B cell (primary cell): ENCODE measurements around the gene MAST2. TPM values are rescaled to one million over a fixed set of nuclear protein-coding genes. Genes with fewer than 3 reads are reported as not detected.

Experiments used
- ATAC-seq: fragments of 200-7000 bp; cut with Tn5 transposase; one replicate; pipeline ENCODE4 v1.10.0; 2021; ENCODE audit warnings: low read depth, mild to moderate bottlenecking, moderate number of reproducible peaks, moderate library complexity
- CTCF ChIA-PET: fragments of 350-600 bp; sonication (Branson Sonifier 250); formaldehyde crosslinking; loops from one replicate; lab custom pipeline; 2021; ENCODE audit warnings: antibody characterized with exemption, inconsistent platforms; lab: Charles Lee
- POLR2A ChIA-PET: fragments of 350-600 bp; sonication (Branson Sonifier 250); formaldehyde crosslinking; loops from one replicate; lab custom pipeline; 2021; ENCODE audit warnings: antibody characterized with exemption; lab: Charles Lee
- DNase-seq: peaks from one replicate; pipeline ENCODE4 v3.0.0; 2013
- H2AFZ ChIP-seq: 2 replicates; pipeline ENCODE4 v1.6.1; 2012; ENCODE audit warnings: mild to moderate bottlenecking, low read depth, low read length; ENCODE audit not compliant: insufficient read depth, poor library complexity, severe bottlenecking
- H3K27ac ChIP-seq, 2 donors: 1 replicate in 1 of 2; 2 replicates in 1 of 2; pipeline ENCODE4 v1.5.1; 2012 to 2013; ENCODE audit warnings: low read length in 2 of 2, mild to moderate bottlenecking in 2 of 2, moderate library complexity in 1 of 2
- H3K27me3 ChIP-seq, 4 experiments: fragments of 200-600 bp in 1 of 4; sonication (generic) in 1 of 4; replicated peaks in 1 of 4; 1 replicate in 2 of 4; 2 replicates in 2 of 4; pipeline versions ENCODE4 v1.6.1 to v1.7.0; 2013 to 2016; ENCODE audit warnings: low read length in 3 of 4, mild to moderate bottlenecking in 2 of 4, mixed read lengths in 1 of 4, moderate library complexity in 1 of 4; ENCODE audit not compliant: insufficient read depth in 4 of 4, control insufficient read depth in 3 of 4; ENCODE audit errors: control extremely low read depth in 1 of 4
- H3K36me3 ChIP-seq, 2 experiments: replicated peaks in 1 of 2; 1 replicate in 1 of 2; 2 replicates in 1 of 2; pipeline versions ENCODE4 v1.6.1 to v1.7.1; 2013; ENCODE audit warnings: low read length in 1 of 2; ENCODE audit not compliant: insufficient read depth in 2 of 2, control insufficient read depth in 1 of 2; ENCODE audit errors: control extremely low read depth in 1 of 2, extremely low read depth in 1 of 2
- H3K4me1 ChIP-seq, 2 donors: fragments of 200-600 bp in 1 of 2; sonication (generic) in 1 of 2; 1 replicate in 1 of 2; 2 replicates in 1 of 2; pipeline versions ENCODE4 v1.5.1 to v1.6.1; 2013 to 2017; ENCODE audit warnings: low read length in 2 of 2; ENCODE audit not compliant: control insufficient read depth in 2 of 2, insufficient read depth in 2 of 2
- H3K4me2 ChIP-seq: replicated peaks from 2 replicates; pipeline ENCODE3; 2012; ENCODE audit warnings: mild to moderate bottlenecking, low read depth, low read length; ENCODE audit not compliant: poor library complexity, severe bottlenecking
- H3K4me3 ChIP-seq, 5 experiments: fragments of 200-600 bp in 1 of 5; sonication (generic) in 1 of 5; 1 replicate in 3 of 5; 2 replicates in 2 of 5; pipeline versions ENCODE4 v1.5.1 to v1.7.0; 2011 to 2016; ENCODE audit warnings: low read length in 4 of 5, mild to moderate bottlenecking in 4 of 5, low read depth in 2 of 5, control low read depth in 1 of 5, moderate library complexity in 1 of 5; ENCODE audit not compliant: insufficient read depth in 1 of 5; ENCODE audit errors: control extremely low read depth in 1 of 5, extremely low read depth in 1 of 5
- H3K79me2 ChIP-seq: fragments of 200-600 bp; sonication (generic); one replicate; pipeline ENCODE4 v1.6.0; 2016; ENCODE audit warnings: low read length; ENCODE audit not compliant: control insufficient read depth, insufficient read depth
- H3K9ac ChIP-seq: fragments of 200-600 bp; sonication (generic); 2 replicates; pipeline ENCODE4 v1.6.1; 2017; ENCODE audit warnings: mild to moderate bottlenecking, low read length, moderate library complexity
- H3K9me3 ChIP-seq, 3 donors: one replicate each; pipeline versions ENCODE4 v1.6.1 to v1.7.1; 2013; ENCODE audit warnings: low read length in 2 of 3; ENCODE audit not compliant: control insufficient read depth in 2 of 3, insufficient read depth in 1 of 3; ENCODE audit errors: control extremely low read depth in 1 of 3
- H4K20me1 ChIP-seq: 2 replicates; pipeline ENCODE4 v1.6.0; 2012; ENCODE audit warnings: mild to moderate bottlenecking, low read length; ENCODE audit not compliant: insufficient read depth, control insufficient read depth, poor library complexity, severe bottlenecking
- H3K27ac Mint-ChIP-seq: one replicate; pipeline ENCODE4 v1.8.0; 2021; ENCODE audit warnings: mixed read lengths
- H3K27me3 Mint-ChIP-seq: one replicate; pipeline ENCODE4 v1.8.0; 2021; ENCODE audit warnings: mixed read lengths
- H3K4me1 Mint-ChIP-seq: one replicate; pipeline ENCODE4 v1.8.0; 2021; ENCODE audit warnings: mixed read lengths
- H3K4me3 Mint-ChIP-seq: one replicate; pipeline ENCODE4 v1.8.0; 2021; ENCODE audit warnings: mixed read lengths
- H3K9me3 Mint-ChIP-seq: one replicate; pipeline ENCODE4 v1.8.0; 2022; ENCODE audit warnings: mixed read lengths; ENCODE audit not compliant: insufficient read depth
- CTCF ChIP-seq: fragments of 200-600 bp; IDR thresholded peaks from one replicate; pipeline ENCODE4 v1.8.0; 2022; ENCODE audit warnings: antibody characterized with exemption, mild to moderate bottlenecking
- EZH2 ChIP-seq: IDR thresholded peaks from 2 replicates; pipeline ENCODE4 v1.6.1; 2012; ENCODE audit warnings: borderline replicate concordance, low read depth, mild to moderate bottlenecking, moderate library complexity, low read length; ENCODE audit not compliant: insufficient read depth, poor library complexity, severe bottlenecking
- WGBS: methylation state at CpG from one replicate; pipeline ENCODE4 v1.1.5; 2013; ENCODE audit warnings: missing lambda C conversion rate; ENCODE audit not compliant: insufficient coverage; 5-methylcytosine and 5-hydroxymethylcytosine counted together
- intact Hi-C: fragments of 100-400 bp; cut with micrococcal nuclease; formaldehyde crosslinking; loops from one replicate; pipeline ENCODE4 v1.10.0; 2022
- polyA plus RNA-seq: library from polyadenylated mRNA; depleted of rRNA; stranded (reverse); fragments of >200 nt; gene quantifications from 2 replicates; pipeline ENCODE4 v1.2.3, GENCODE V29; 2012
- total RNA-seq, 2 donors: library from RNA; stranded (reverse); fragments of 120-200 nt in 1 of 2; gene quantifications; 1 replicate in 1 of 2; 2 replicates in 1 of 2; pipeline versions ENCODE4 v1.2.3 to v1.2.4, GENCODE V29; 2013 to 2022

The MAST2 gene
- total and polyA plus RNA-seq, 2 donors (not counting 1 experiment from before 2014, with no cell fraction given): 12.5 to 23.3 TPM

- intact Hi-C loops: no loop called here
- DNase-seq: no peak
- H3K9ac ChIP-seq: no peak overlapping the region
- H3K27ac ChIP-seq: no peak overlapping the region
- H3K4me2 ChIP-seq: no peak overlapping the region
- H3K36me3 ChIP-seq: no peaks in the 10 kb centered on the region
- TF ChIP-seq EZH2 (no peak), CTCF (no peak)
- Mint-ChIP-seq H3K4me3 (no peak overlapping the region), H3K27me3 (peaks cover 3% of the 10 kb centered on the region), H3K4me1 (no peaks in the 10 kb centered on the region), H3K9me3 (no peaks in the 10 kb centered on the region), H3K27ac (no peak overlapping the region)
- no peak overlapping the region for H3K4me3 ChIP-seq
- no peaks in the 10 kb centered on the region for H4K20me1 ChIP-seq
- no peak for ATAC-seq
- H3K27me3 ChIP-seq: peaks cover 0 to 2% (median 0%) of the 10 kb centered on the region in 4 experiments
- peaks cover 0 to 1% (median 0%) of the 10 kb centered on the region in 3 donors for H3K9me3 ChIP-seq
- POLR2A ChIA-PET: no interaction called here
- no peaks in the 10 kb centered on the region for H3K79me2 ChIP-seq
- CTCF ChIA-PET: no interaction called here
- WGBS: 80% methylated on average over 2 of the region's 6 CpGs
- H2AFZ ChIP-seq: no peak overlapping the region
- no peaks in the 10 kb centered on the region for H3K4me1 ChIP-seq
These were observed 36.4 kb upstream of the MAST2 start for GRCh38 chr1:45767035-45767434.

- no peaks in the 10 kb centered on the region for H3K27me3 Mint-ChIP-seq
These were observed 34.0 kb upstream of the MAST2 start for GRCh38 chr1:45769261-45769932.

More at GRCh38 chr1:45769261-45769932, 34.0 kb upstream of the MAST2 start:
- H3K27me3 ChIP-seq: no peaks in the 10 kb centered on the region
- Mint-ChIP-seq H3K4me3 (no peak overlapping the region), H3K4me1 (no peaks in the 10 kb centered on the region), H3K9me3 (no peaks in the 10 kb centered on the region), H3K27ac (no peak overlapping the region)
- DNase-seq (no peak), ATAC-seq (no peak)
- no peak overlapping the region for H3K27ac ChIP-seq
- no peaks in the 10 kb centered on the region for H3K9me3 ChIP-seq
- intact Hi-C loops: no loop called here
- ChIA-PET CTCF (interaction anchor here (0.6 kb wide), 1 partner anchor 132 kb away, joined by 3 read pairs; no protein-coding TSS in a partner anchor), POLR2A (no interaction called here)
- WGBS: 25% methylated on average over 1 of the region's 4 CpGs
- no peaks in the 10 kb centered on the region for H3K36me3 ChIP-seq
- no peaks in the 10 kb centered on the region for H4K20me1 ChIP-seq
- H3K4me1 ChIP-seq: no peaks in the 10 kb centered on the region
- no peak overlapping the region for H2AFZ ChIP-seq
- TF ChIP-seq EZH2: no peak
- TF ChIP-seq CTCF: no peak
- no peaks in the 10 kb centered on the region for H3K79me2 ChIP-seq
- H3K4me3 ChIP-seq: no peak overlapping the region
- H3K4me2 ChIP-seq: no peak overlapping the region
- H3K9ac ChIP-seq: no peak overlapping the region
